Measurements from ENCODE around the gene TEAD1. TPM values are rescaled to one million over a fixed set of nuclear protein-coding genes. Genes with fewer than 3 reads are reported as not detected.
A peak's percentile ranks its signal among the peaks of the same experiment; 100 is the strongest.

Gene TEAD1
- total and polyA plus RNA-seq, 9 of the 15 experiments (the other 6 are each of a cell fraction or from before 2014, with no cell fraction given): 1.7 to 17.7 (median 10.8) TPM

GRCh38 chr11:12842933-12843636 lies 168.9 kb downstream of the TEAD1 start (continued):
- no peak for TF ChIP-seq ZMIZ1 (IDR thresholded peaks at IDR 0.05; ENCODE audit: low read depth in 2 of 2, low read length in 2 of 2)
- TF ChIP-seq TOE1 (IDR thresholded peaks at IDR 0.05; ENCODE audit: borderline replicate concordance): no peak
- no peak for TF ChIP-seq TOE1 (CRISPR knock-in tag; IDR thresholded peaks at IDR 0.05; ENCODE audit: borderline replicate concordance, low read depth)
- no peak for TF ChIP-seq GATAD2B (IDR thresholded peaks at IDR 0.05; ENCODE audit: borderline replicate concordance)
- TF ChIP-seq HLTF (IDR thresholded peaks at IDR 0.05): no peak
- no peak for TF ChIP-seq MEF2D (tag; conservative IDR thresholded peaks at IDR 0.05; ENCODE audit: low read depth)
- TF ChIP-seq SMAD4 (CRISPR knock-in tag; conservative IDR thresholded peaks at IDR 0.05): no peak
- TF ChIP-seq MCM3 (IDR thresholded peaks at IDR 0.05): no peak
- TF ChIP-seq ZNF436 (CRISPR knock-in tag; IDR thresholded peaks at IDR 0.05): no peak
- TF ChIP-seq MEIS2 (IDR thresholded peaks at IDR 0.05; ENCODE audit: partially characterized antibody): peak; percentile 100
- TF ChIP-seq BRCA1 (IDR thresholded peaks at IDR 0.05): no peak
- TF ChIP-seq BRCA1 (CRISPR knock-in tag; IDR thresholded peaks at IDR 0.05): no peak
- TF ChIP-seq AFF4 (CRISPR knock-in tag; IDR thresholded peaks at IDR 0.05): no peak
- no peak for TF ChIP-seq SMAD2 (IDR thresholded peaks at IDR 0.05; ENCODE audit: low read depth, low read length)
- TF ChIP-seq PKNOX1 (IDR thresholded peaks at IDR 0.05): peak; percentile 96
- no peak for TF ChIP-seq PCBP1 (IDR thresholded peaks at IDR 0.05; ENCODE audit: low read depth, low read length, poor library complexity, severe bottlenecking)
- no peak for TF ChIP-seq U2AF1 (optimal IDR thresholded peaks at IDR 0.05; ENCODE audit: low read depth, low read length)
- no peak for TF ChIP-seq POLR2G (IDR thresholded peaks at IDR 0.05; ENCODE audit: low read depth, low read length)
- TF ChIP-seq ZBTB7A (IDR thresholded peaks at IDR 0.05; ENCODE audit: borderline replicate concordance, control insufficient read depth, low read depth, low read length): no peak
- TF ChIP-seq ZNF232 (CRISPR knock-in tag; IDR thresholded peaks at IDR 0.05): no peak
- TF ChIP-seq LARP7 (IDR thresholded peaks at IDR 0.05): no peak
- no peak for TF ChIP-seq KLF10 (CRISPR knock-in tag; IDR thresholded peaks at IDR 0.05)
